H9 (cell line): ENCODE data around the gene BACH2. TPM values are rescaled to one million over a fixed set of nuclear protein-coding genes. Genes with fewer than 3 reads are reported as not detected.

Experiments
- DNase-seq: peaks from one replicate; pipeline ENCODE4 v3.0.0-alpha.2; 2017
- H2AFZ ChIP-seq: one replicate; pipeline ENCODE4 v1.6.1; 2013; ENCODE audit warnings: mild to moderate bottlenecking, low read length, control low read depth, moderate library complexity
- H2AK5ac ChIP-seq: 2 replicates; pipeline ENCODE4 v1.6.1; 2013; ENCODE audit warnings: low read length, control low read depth, mixed read lengths; ENCODE audit not compliant: insufficient read length
- H2BK120ac ChIP-seq: one replicate; pipeline ENCODE4 v1.6.1; 2013; ENCODE audit warnings: low read depth, mild to moderate bottlenecking, low read length, control low read depth, inconsistent platforms; ENCODE audit not compliant: poor library complexity, severe bottlenecking
- H2BK12ac ChIP-seq: 2 replicates; pipeline ENCODE4 v1.6.1; 2013; ENCODE audit warnings: low read length, control low read depth, mixed read lengths, low read depth; ENCODE audit not compliant: insufficient read length
- H2BK15ac ChIP-seq: 2 replicates; pipeline ENCODE4 v1.6.1; 2013; ENCODE audit warnings: low read depth, low read length, control low read depth
- H2BK20ac ChIP-seq: one replicate; pipeline ENCODE4 v1.6.1; 2013; ENCODE audit warnings: low read depth, mild to moderate bottlenecking, low read length, control low read depth, inconsistent platforms; ENCODE audit not compliant: poor library complexity, severe bottlenecking
- H2BK5ac ChIP-seq: 2 replicates; pipeline ENCODE4 v1.6.1; 2013; ENCODE audit warnings: low read length, control low read depth, mixed read lengths; ENCODE audit not compliant: insufficient read length
- H3K14ac ChIP-seq: 2 replicates; pipeline ENCODE4 v1.6.1; 2013; ENCODE audit warnings: low read length, control low read depth; ENCODE audit not compliant: insufficient read depth
- H3K18ac ChIP-seq: 2 replicates; pipeline ENCODE4 v1.6.1; 2013; ENCODE audit warnings: low read depth, mild to moderate bottlenecking, mixed read lengths, low read length, control low read depth; ENCODE audit not compliant: insufficient read length
- H3K23ac ChIP-seq: 2 replicates; pipeline ENCODE4 v1.6.1; 2013; ENCODE audit warnings: low read length, control low read depth, mixed read lengths, low read depth; ENCODE audit not compliant: insufficient read length
- H3K23me2 ChIP-seq: 2 replicates; pipeline ENCODE4 v1.6.1; 2013; ENCODE audit warnings: low read depth, mild to moderate bottlenecking, mixed read lengths, low read length, control low read depth; ENCODE audit not compliant: insufficient read length, poor library complexity, severe bottlenecking
- H3K27ac ChIP-seq: 2 replicates; pipeline ENCODE4 v1.5.1; 2013; ENCODE audit warnings: low read length, control low read depth, mixed read lengths, low read depth; ENCODE audit not compliant: insufficient read length
- H3K27me3 ChIP-seq: 2 replicates; pipeline ENCODE4 v1.6.1; 2013; ENCODE audit warnings: low read length, control low read depth, inconsistent platforms; ENCODE audit not compliant: insufficient read depth
- H3K4ac ChIP-seq: 2 replicates; pipeline ENCODE4 v1.6.1; 2013; ENCODE audit warnings: low read depth, mild to moderate bottlenecking, control low read depth, inconsistent platforms, low read length, moderate library complexity
- H3K4me1 ChIP-seq: 2 replicates; pipeline ENCODE4 v1.6.1; 2013; ENCODE audit warnings: low read length, control low read depth, inconsistent platforms; ENCODE audit not compliant: insufficient read depth
- H3K4me2 ChIP-seq: 2 replicates; pipeline ENCODE4 v1.6.1; 2013; ENCODE audit warnings: low read length, control low read depth, mixed read lengths; ENCODE audit not compliant: insufficient read length, insufficient read depth
- H3K56ac ChIP-seq: 2 replicates; pipeline ENCODE4 v1.6.1; 2013; ENCODE audit warnings: low read depth, mild to moderate bottlenecking, mixed read lengths, low read length, control low read depth; ENCODE audit not compliant: insufficient read length
- H3K79me1 ChIP-seq: 2 replicates; pipeline ENCODE4 v1.6.1; 2013; ENCODE audit warnings: low read depth, mild to moderate bottlenecking, moderate library complexity, low read length, control low read depth, inconsistent platforms; ENCODE audit not compliant: insufficient read depth, poor library complexity, severe bottlenecking
- H3K79me2 ChIP-seq: 2 replicates; pipeline ENCODE4 v1.6.1; 2013; ENCODE audit warnings: low read length, control low read depth, inconsistent platforms; ENCODE audit not compliant: insufficient read depth
- H3K9ac ChIP-seq: 2 replicates; pipeline ENCODE4 v1.6.1; 2013; ENCODE audit warnings: low read length, control low read depth, mixed read lengths; ENCODE audit not compliant: insufficient read length; ENCODE audit errors: extremely low read depth
- H3K9me3 ChIP-seq: one replicate; pipeline ENCODE4 v1.6.1; 2013; ENCODE audit warnings: low read depth, low read length, inconsistent platforms; ENCODE audit not compliant: control insufficient read depth
- H3T11ph ChIP-seq: one replicate; pipeline ENCODE4 v1.6.1; 2013; ENCODE audit warnings: mild to moderate bottlenecking, low read length, control low read depth, inconsistent platforms
- H4K20me1 ChIP-seq: one replicate; pipeline ENCODE4 v1.6.1; 2013; ENCODE audit not compliant: control insufficient read depth, insufficient read length, insufficient read depth
- H4K5ac ChIP-seq: 2 replicates; pipeline ENCODE4 v1.6.1; 2013; ENCODE audit warnings: low read depth, mild to moderate bottlenecking, mixed read lengths, low read length, control low read depth; ENCODE audit not compliant: insufficient read length
- H4K8ac ChIP-seq: replicated peaks from 2 replicates; pipeline ENCODE4 v1.6.1; 2013; ENCODE audit warnings: low read length, control low read depth, mixed read lengths, low read depth; ENCODE audit not compliant: insufficient read length
- H4K91ac ChIP-seq: 2 replicates; pipeline ENCODE4 v1.6.1; 2013; ENCODE audit warnings: low read depth, mild to moderate bottlenecking, moderate library complexity, mixed read lengths, low read length, control low read depth; ENCODE audit not compliant: insufficient read length
- H3K27ac Mint-ChIP-seq, 3 experiments: 2 replicates in 2 of 3; 3 replicates in 1 of 3; pipeline ENCODE4 v1.8.0; 2020 to 2021; ENCODE audit warnings: mixed read lengths in 3 of 3, mild to moderate bottlenecking in 1 of 3, moderate library complexity in 1 of 3
- H3K27me3 Mint-ChIP-seq: 2 replicates; pipeline ENCODE4 v1.8.0; 2021; ENCODE audit warnings: low read depth, mild to moderate bottlenecking, moderate library complexity, mixed read lengths
- H3K36me3 Mint-ChIP-seq, 3 experiments: 2 replicates in 2 of 3; 3 replicates in 1 of 3; pipeline ENCODE4 v1.8.0; 2020 to 2021; ENCODE audit warnings: low read depth in 3 of 3, mixed read lengths in 3 of 3; ENCODE audit not compliant: insufficient read depth in 1 of 3
- H3K4me1 Mint-ChIP-seq, 2 experiments: 2 replicates each; pipeline ENCODE4 v1.8.0; 2020; ENCODE audit warnings: mixed read lengths in 2 of 2
- H3K4me3 Mint-ChIP-seq, 2 experiments: 2 replicates in 1 of 2; 3 replicates in 1 of 2; pipeline ENCODE4 v1.8.0; 2020 to 2021; ENCODE audit warnings: mild to moderate bottlenecking in 2 of 2, mixed read lengths in 2 of 2, moderate library complexity in 1 of 2
- H3K9me3 Mint-ChIP-seq, 2 experiments: 2 replicates in 1 of 2; 3 replicates in 1 of 2; pipeline ENCODE4 v1.8.0; 2020; ENCODE audit warnings: mild to moderate bottlenecking in 2 of 2, mixed read lengths in 2 of 2, moderate library complexity in 1 of 2
- WGBS: extraction: QIAGEN DNeasy Blood & Tissue Kit; methylation state at CpG from one replicate; pipeline ENCODE4 v1.1.7; 2013; ENCODE audit warnings: missing lambda C conversion rate, low lambda C conversion rate, mixed read lengths; ENCODE audit not compliant: insufficient read length; ENCODE audit errors: extremely low coverage; 5-methylcytosine and 5-hydroxymethylcytosine counted together
- total RNA-seq: library from RNA; stranded (reverse); gene quantifications from 2 replicates; pipeline ENCODE4 v1.2.1, GENCODE V29; 2021
- TF ChIP-seq, protein P1 (sequence below): fragments of 200-600 bp; sonication (generic); conservative IDR thresholded peaks from 3 replicates; pipeline ENCODE4 v1.8.0; 2021; ENCODE audit warnings: antibody characterized with exemption, mild to moderate bottlenecking

BACH2 gene
- total RNA-seq, 1 experiment from 2014 or later, result 2.0 TPM

DNA sequence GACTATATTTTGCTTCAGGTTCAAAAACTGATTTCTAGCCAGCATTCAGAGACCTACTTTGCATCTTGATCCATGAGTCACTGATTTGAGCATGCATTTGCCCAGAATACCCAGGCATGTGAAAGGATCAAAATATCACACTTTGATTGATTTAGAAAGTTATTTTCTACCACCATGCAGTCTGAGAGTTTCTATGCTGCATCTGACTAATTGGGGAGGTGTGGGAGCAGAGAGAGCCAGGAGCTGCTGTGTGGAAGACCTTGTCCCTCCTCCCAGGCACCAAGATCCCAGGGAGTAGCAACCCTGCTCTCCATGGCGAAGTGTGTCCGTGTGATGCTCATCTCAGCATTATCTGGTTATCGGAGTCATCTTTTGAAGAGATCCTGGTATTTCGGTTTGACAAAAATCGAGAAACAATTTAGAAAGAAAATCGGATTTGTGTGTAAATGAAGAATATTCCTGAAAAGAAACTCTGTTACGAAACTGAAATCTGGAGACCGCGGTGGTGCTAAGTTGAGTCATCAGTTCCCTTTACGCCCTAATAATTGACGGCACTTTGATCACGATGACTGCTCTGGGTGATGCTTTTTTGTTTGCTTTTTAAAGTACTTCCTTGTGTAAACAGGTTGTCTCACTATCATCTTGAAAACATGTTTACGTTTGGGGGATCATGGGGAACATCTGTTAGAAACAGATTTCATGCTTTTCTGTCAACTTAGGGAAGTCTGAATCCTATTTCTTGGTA, 193.4 kb downstream of the BACH2 start:
- Histone ChIP-seq H3K18ac (no peak overlapping the region), H4K5ac (no peak overlapping the region), H3K79me1 (no peaks in the 10 kb centered on the region), H3K4ac (no peak overlapping the region), H4K20me1 (no peaks in the 10 kb centered on the region), H2AK5ac (no peak overlapping the region), H4K8ac (no peak overlapping the region), H3K23ac (no peak overlapping the region), H2AFZ (no peak overlapping the region), H3K14ac (no peak overlapping the region), H3K56ac (no peak overlapping the region), H3K4me1 (no peaks in the 10 kb centered on the region), H3K27me3 (no peaks in the 10 kb centered on the region), H3K79me2 (no peaks in the 10 kb centered on the region), H2BK12ac (no peak overlapping the region), H3K23me2 (no peaks in the 10 kb centered on the region), H2BK120ac (no peak overlapping the region), H3T11ph (no peak overlapping the region), H3K27ac (no peak overlapping the region), H2BK20ac (no peak overlapping the region), H3K9ac (no peak overlapping the region), H3K9me3 (no peaks in the 10 kb centered on the region), H2BK5ac (no peak overlapping the region), H3K4me2 (no peak overlapping the region), H2BK15ac (no peak overlapping the region), H4K91ac (no peak overlapping the region)
- Mint-ChIP-seq H3K9me3 (peaks cover 0 to 3% of the 10 kb centered on the region in 2 experiments; a peak in 2 of 5 replicates), H3K4me3 (no peak overlapping the region), H3K4me1 (no peaks in the 10 kb centered on the region), H3K36me3 (no peaks in the 10 kb centered on the region), H3K27me3 (no peaks in the 10 kb centered on the region), H3K27ac (no peak overlapping the region)
- TF ChIP-seq, protein P1, sequence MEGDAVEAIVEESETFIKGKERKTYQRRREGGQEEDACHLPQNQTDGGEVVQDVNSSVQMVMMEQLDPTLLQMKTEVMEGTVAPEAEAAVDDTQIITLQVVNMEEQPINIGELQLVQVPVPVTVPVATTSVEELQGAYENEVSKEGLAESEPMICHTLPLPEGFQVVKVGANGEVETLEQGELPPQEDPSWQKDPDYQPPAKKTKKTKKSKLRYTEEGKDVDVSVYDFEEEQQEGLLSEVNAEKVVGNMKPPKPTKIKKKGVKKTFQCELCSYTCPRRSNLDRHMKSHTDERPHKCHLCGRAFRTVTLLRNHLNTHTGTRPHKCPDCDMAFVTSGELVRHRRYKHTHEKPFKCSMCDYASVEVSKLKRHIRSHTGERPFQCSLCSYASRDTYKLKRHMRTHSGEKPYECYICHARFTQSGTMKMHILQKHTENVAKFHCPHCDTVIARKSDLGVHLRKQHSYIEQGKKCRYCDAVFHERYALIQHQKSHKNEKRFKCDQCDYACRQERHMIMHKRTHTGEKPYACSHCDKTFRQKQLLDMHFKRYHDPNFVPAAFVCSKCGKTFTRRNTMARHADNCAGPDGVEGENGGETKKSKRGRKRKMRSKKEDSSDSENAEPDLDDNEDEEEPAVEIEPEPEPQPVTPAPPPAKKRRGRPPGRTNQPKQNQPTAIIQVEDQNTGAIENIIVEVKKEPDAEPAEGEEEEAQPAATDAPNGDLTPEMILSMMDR, result no peak
- WGBS, result no CpG with 5 or more reads among the region's 13 CpGs
- no peak for DNase-seq
